HFF-Myc (cell line): Measurements from ENCODE around the gene PACS1.

Experiments
- DNase-seq: peaks from one replicate; pipeline ENCODE4 v3.0.0-alpha.2; 2011; ENCODE audit warnings: low read depth; ENCODE audit errors: extremely low read depth
- H3K4me3 ChIP-seq: replicated peaks from 2 replicates; pipeline ENCODE4 v1.5.1; 2011; ENCODE audit warnings: low read depth, mild to moderate bottlenecking, control low read depth, low read length
- CTCF ChIP-seq: IDR thresholded peaks from 2 replicates; pipeline ENCODE4 v1.5.1; 2012; ENCODE audit warnings: mild to moderate bottlenecking, low read depth, low read length, control low read depth; ENCODE audit errors: missing control alignments

The PACS1 gene

GRCh38 chr11:66291303-66291705 lies 221.2 kb downstream of the PACS1 start:
- H3K4me3 ChIP-seq: no peak overlapping the region
- no peak for TF ChIP-seq CTCF
- no peak for DNase-seq

GRCh38 chr11:66291706-66292542 lies 221.9 kb downstream of the PACS1 start, which contains the start of gene TMEM151A:
TMEM151A (plus strand) TSS chr11:66291894; CDS start chr11:66292014, 120 bp downstream.
- H3K4me3 ChIP-seq: no peak within 1 kb of the TSS
- no peak for TF ChIP-seq CTCF
- no peak for DNase-seq

- no peak for DNase-seq
- no peak overlapping the region for H3K4me3 ChIP-seq
Observed at GRCh38 chr11:66292543-66293332, 222.7 kb downstream of the PACS1 start.

GRCh38 chr11:66293352-66293751 lies 223.3 kb downstream of the PACS1 start:
- TF ChIP-seq CTCF: no peak
- H3K4me3 ChIP-seq: no peak overlapping the region
- no peak for DNase-seq

More at GRCh38 chr11:66292543-66293332, 222.7 kb downstream of the PACS1 start:
- no peak for TF ChIP-seq CTCF

- no peak for DNase-seq
- no peak for TF ChIP-seq CTCF
- no peak overlapping the region for H3K4me3 ChIP-seq
Observed at GRCh38 chr11:66293777-66294625, 223.9 kb downstream of the PACS1 start.
